Measurements from ENCODE around the gene MAMDC4.
"Not testable (repeated sequence)": the region's sequence is repeated elsewhere in the genome, so short reads cannot be mapped to it uniquely, and the experiment has no call there.

Gene MAMDC4

GRCh38 chr9:136851941-136852663 lies at the start of gene MAMDC4:
Gene MAMDC4 (plus strand): TSS chr9:136852346. CDS start chr9:136852417, 71 bp downstream.
- no peak for DNase-seq

DNA sequence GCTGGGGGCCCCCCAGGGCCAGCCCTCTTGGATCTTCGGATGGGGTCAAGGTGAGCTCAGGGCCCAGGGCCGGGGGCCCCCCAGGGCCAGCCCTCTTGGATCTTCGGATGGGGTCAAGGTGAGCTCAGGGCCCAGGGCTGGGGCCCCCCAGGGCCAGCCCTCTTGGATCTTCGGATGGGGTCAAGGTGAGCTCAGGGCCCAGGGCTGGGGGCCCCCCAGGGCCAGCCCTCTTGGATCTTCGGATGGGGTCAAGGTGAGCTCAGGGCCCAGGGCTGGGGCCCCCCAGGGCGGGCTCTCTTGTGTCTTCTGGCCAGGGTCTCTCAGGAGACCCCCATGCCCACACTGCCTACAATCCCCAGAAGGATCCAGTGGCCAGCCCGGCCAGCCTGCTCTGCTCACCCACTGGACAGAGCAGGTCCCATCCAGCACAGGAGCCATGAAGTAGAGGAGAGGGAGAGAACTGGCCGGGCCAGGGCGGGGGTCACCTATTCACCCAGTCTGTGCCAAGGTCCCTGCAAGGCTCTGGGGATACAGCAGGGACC lies 49.1 kb upstream of the MAMDC4 start:
- DNase-seq: not testable (repeated sequence)

DNA sequence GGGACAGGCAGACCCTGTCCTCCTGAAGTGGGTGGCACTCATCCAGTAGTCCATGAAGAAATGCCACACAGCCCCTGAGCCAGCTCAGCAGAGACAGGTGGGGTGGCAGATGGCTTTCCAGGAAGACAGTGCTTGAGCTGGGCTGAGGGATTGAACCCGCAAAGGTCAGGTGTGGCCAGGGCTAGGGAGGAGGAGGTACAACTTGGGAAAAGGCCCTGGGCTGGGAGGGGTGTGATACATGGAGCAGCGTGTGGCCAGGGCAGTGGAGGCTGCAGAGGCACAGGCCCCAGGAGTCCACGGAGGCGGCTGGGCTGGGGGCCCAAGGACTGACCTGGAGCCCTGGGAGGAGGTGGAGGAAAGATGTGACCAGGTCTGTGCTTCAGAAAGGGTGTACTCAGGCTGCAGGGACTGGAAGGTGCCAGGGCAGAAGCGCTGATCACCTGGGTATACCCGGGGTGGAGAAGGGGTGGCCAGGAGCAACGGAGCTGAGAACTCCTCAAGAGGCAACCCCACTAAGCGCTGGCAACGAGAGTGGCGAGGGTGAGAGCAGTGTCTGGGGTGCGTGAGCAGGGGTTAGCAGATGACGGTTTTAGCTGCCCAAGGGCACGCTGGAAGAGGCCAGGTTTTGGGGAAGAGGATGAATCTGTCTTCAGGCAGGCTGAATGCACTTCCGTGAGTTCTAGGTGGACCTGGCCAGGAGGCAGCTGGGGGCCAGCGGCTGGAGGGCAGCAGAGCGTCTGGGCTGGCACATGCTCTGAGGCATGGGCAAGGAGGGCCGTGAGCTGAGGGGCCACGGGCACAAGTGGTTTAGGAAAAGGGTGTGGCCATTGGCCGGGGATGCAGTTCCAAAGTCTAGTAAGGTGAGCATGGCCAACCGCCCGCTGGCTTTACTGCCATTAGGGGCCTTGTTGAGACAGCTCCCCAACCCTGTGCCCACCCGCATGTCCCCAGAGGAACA lies 48.3 kb upstream of the MAMDC4 start:
- no peak for DNase-seq

GRCh38 chr9:136804509-136805206 lies 47.5 kb upstream of the MAMDC4 start:
- no peak for DNase-seq

GRCh38 chr9:136805207-136805740 lies 46.9 kb upstream of the MAMDC4 start:
- no peak for DNase-seq

DNA sequence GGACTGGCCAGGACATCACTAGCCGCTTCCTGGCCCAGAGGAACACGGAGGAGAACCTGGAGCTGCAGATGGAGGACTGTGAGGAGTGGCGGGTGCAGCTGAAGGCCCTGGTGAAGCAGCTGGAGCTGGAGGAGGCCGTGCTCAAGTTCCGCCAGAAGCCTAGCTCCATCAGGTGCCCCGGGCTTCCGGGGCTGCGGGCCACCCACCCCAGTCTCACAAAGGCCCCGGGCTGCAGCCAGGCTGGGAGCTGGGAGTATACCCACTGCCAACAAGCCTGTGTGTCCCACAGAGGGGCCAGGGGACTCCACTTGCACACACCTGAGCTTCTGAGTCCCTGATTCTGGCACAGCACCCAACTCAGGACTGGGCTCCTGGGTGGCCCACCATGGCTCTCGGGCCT lies 46.1 kb upstream of the MAMDC4 start:
- DNase-seq: no peak

DNA sequence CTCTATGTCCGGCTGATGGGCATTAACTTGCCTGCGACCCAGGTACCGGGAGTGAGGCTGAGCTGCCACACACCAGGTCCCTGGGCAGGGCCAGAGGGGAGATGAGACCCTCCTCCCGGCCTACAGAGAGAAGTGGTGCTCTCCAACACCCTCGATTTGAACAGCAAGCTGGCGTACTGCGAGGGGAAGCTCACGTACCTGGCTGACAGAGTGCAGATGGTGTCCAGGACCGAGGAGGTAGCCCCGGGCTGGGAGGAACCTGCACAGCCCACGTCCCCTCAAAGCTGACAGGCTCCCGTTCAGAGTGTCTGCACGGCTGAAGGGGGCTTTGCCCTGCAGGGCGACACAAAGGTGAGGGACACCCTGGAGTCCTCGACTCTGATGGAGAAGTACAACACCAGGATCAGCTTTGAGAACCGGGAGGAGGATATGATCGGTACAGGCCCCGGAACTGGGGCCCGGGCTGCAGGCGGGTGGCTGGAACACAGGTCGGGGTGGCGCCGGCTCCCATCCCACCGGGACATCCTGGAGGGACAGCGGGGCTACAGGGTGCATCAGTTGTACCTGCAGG lies 45.4 kb upstream of the MAMDC4 start:
- DNase-seq: no peak

DNA sequence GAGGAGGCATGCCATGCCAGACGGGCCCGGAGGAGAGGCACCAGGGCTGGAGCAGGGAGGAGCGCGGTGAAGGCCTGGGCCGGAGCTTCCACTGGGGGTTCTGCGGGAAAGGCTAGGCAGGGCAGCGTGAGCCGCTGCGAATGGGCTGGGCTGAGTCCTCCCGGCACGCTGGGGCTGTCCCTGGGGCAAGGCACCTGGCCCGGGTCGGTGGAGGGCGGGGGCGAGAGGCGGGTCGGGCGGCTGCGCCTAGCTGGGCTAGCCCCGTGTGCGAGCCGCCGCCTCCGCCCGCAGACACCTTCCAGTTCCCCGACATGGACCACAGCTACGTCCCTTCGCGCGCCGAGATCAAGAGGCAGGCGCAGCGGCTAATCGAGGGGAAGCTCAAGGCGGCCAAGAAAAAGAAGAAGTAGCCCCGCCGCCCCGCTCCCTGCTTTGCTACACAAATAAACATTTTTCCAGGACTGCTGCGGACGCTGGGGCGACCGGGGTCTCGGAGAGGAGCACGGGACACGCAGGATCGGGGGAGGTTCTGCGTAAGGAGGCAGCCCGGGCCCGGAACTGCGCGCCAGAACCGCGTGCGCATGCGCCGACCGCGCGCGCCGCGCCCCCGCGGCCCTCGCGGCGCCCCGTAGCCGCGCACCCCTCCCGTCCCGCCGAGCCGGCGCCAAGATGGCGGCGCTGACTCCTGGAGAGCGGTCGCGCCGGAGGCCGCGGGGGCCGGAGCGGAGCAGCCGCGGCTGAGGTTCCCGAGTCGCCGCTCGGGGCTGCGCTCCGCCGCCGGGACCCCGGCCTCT lies 44.7 kb upstream of the MAMDC4 start, which contains the start of gene RABL6:
RABL6 (plus strand) TSS at position 668 of the 794 bp plus-strand sequence. CDS start 249 bp downstream, outside the sequence.
- DNase-seq: peak; percentile 80

GRCh38 chr9:136808075-136808805 lies 43.9 kb upstream of the MAMDC4 start:
- DNase-seq: peak; percentile 22

- no peak for DNase-seq
Observed at GRCh38 chr9:136808806-136809158, 43.4 kb upstream of the MAMDC4 start.

DNA sequence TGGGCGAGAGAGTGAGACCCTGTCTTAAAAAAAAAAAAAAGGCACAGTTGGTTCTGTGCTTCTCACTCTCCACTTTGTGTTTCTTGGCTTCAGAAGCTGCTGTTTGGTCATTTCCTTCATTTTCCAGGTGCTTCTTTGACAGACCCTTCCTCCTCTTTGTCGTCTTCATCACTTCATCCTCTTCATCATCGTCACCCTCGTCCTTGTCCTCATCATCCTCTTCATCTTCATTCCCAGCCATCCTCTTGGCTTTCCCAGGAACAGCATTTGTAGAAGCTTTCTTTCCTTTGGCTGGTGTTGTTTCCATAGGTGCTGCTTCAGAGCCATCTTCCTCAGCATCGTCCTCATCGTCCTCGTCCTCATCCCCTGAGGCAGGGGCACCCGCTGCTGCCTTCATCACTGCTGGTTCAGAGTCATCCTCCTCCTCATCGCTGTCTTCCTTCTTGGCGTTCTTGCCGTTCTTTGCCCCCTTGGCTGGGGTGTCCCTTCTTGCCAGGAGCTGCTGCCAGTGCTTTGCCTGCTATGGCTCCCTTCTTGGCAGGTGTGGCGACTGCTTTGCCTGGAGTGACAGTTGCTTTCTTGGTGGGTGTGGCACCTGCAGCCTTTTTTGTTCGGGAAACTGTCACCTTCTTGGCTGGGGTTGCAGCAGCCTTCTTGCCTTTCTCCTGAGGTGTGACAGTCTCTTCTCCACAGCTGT lies 37.3 kb upstream of the MAMDC4 start:
- no peak for DNase-seq

DNA sequence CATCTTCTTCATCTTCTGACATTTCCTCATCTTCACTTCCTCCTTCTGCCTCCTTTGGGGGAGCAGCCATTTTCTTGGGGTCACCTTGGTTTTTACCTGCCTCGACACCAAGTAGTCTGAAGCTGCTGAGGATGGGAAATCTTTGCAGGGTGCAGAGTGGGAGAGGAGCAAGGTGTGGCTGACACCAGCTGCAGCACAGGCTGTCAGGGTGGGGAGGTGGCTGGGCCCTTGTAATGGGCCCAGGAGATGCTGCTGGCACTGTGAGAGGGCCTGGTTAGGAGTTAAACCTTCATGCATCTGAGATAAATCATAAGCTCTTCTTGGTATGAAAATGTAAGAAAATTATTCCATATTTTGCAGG lies 36.7 kb upstream of the MAMDC4 start:
- DNase-seq: no peak

DNA sequence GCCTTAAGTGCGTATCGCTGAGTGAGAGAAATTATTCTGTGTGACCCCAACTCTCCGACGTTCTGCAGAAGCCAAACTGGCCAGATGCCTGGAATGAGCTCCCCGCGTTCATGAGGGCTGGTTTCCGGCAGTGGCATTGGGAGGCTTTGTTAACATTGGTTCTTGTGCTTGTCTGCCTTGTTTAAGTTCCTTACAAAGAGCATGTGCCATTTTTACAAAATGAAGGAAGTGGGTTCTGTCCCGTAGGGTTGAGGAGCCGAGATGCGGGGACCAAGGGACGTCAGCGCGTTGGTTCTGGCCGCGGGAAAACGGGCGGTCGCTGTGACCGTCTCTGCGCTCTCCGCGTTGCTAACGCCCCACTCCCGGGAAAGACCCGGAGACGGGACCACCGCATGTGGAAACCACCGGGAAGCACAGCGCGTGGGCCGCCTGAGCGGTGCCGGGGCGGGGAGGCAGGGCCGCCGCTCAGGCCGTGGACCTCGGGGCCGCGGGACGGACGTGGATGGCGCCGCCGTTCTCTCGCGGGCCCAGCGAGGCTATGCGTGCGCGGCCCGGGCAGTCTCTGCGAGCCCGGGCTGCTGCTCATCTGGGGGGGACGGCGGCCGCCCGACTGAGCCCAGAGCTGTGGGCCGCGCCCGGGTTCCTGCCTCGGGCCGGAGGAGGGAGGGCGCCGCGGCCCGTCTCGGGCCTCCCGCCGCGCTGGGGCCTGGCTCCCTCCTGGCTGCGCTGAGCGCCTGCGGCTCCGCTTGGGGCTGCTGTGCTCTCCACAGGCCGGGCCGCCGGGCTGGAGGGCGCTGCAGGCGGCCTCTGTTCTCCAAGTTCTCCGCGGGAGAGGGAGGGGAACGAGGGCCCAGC lies 30.9 kb upstream of the MAMDC4 start:
- no peak for DNase-seq

DNA sequence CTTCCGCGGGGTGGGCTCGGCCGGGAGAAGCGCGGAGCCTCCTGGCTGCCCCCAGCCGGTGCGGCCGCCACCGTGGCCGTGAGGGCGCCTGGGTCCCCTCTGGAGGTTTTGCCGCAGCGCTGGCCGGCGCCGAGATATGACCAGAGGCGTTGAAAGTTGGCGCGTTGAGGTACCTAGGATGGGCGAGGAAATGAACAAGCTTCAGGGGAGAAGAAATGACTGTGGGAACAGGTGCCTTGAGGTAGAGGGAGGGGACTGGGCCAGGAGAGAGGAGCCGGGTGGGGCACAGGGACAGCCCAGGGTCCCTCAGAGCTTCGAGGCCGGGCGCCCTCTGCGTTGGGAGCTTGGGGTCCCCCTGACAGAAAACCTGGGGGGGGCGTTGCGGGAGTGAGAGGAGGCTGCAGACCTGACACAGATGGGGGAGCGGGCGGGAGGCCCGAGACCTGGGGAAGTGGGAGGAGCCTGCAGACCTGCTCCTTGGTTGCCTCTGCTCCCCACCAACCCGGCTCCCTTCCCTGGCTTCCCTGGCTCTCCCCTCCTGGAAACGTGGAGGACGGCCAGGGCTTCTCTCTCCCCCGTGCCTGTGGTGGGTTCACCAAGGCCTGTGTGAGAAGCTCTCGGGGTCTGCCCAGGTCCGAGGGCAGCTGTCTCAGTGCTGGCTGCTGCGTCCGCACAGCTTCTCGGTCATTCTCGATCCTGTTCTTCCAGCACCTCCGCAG lies 30.2 kb upstream of the MAMDC4 start:
- DNase-seq: no peak

DNA sequence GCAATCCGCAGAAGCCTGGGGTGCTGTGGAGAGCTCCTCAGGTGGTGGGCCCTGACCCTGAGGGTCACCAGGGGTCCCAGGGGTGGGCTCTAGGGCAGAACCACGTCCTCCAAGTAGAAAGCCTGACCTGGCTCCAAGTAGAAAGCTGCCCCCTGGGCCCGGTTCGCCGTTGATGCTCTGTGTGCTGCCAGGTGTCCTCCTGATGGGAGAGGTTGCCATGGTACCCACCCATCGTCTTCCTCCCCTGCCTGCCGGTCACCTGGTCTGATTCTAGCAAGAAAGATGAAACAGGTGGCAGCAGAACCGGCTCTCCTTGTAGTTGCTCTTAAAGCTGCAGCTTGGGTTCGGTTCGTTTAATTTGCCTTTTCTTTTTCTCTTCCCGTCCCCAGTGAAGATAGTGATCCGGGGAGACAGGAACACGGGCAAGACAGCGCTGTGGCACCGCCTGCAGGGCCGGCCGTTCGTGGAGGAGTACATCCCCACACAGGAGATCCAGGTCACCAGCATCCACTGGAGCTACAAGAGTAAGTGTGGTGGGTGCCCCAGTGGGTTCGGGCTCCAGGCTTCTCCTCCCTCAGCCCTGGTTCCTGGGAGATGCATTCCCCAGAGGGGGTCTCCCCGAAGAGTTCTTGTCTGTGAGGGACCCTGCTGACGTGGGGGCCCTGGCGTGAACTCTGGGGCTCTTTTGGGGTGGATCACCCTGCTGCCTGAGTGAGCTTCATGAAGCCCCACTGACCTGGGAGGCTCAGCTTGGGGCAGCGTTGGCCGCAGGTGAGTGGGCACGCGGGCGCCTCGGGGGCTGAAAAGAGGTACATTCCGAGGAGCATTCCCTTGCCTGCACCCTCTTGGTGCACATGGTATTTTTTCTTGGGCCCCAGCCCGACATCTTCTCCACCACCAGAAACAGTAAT lies 28.8 kb upstream of the MAMDC4 start:
- no peak for DNase-seq

DNA sequence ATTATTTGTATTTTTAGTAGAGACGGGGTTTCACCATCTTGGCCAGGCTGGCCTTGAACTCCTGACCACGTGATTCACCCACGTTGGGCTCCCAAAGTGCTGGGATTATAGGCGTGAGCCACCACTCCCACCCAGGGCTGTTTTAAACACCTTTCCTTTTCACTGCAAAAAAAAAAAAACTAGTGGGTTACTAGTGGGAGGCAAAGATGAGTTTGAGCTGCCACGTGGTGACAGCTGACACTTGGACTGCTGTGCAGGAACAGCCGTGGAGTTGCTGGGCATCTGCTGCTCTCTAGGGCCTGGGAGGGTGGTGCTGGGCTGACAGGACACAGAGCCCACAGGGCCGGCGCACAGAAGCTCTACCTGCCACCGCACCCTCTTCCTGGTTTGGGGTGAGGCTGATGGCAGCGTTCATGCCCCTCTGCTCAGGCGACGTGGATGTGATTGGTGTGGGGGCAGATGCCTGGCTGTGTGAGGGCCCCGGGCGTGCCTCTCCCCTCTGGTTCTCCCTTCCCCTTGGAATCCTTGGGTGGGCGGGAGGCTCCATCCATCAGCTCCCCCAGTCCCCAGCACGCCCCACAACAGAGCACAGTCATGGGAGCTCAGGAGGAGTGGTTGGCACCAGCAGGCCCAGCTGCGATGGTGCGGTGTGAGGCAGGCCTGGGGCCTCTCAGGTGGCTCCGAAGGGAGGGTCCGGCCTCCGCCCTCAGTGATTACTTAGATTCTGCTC lies 27.5 kb upstream of the MAMDC4 start:
- DNase-seq: no peak
